LoVo (cell line): ENCODE measurements around the gene ADK.

Experiments
- DNase-seq: peaks from one replicate; pipeline ENCODE4 v3.0.0-alpha.2; 2016; ENCODE audit warnings: low spot score

ADK gene

GRCh38 chr10:74361678-74362077, 210.7 kb downstream of the ADK start:
- DNase-seq, result no peak

GRCh38 chr10:74363727-74364126, 212.7 kb downstream of the ADK start:
- DNase-seq, result no peak

GRCh38 chr10:74365109-74365508, 214.1 kb downstream of the ADK start:
- no peak for DNase-seq

- DNase-seq, result no peak
Observed at GRCh38 chr10:74371696-74372095, 220.7 kb downstream of the ADK start.

GRCh38 chr10:74373059-74373458, 222.0 kb downstream of the ADK start:
- no peak for DNase-seq

- no peak for DNase-seq
Observed at GRCh38 chr10:74377476-74377875, 226.5 kb downstream of the ADK start.

GRCh38 chr10:74379474-74379873, 228.5 kb downstream of the ADK start:
- no peak for DNase-seq

- DNase-seq, result no peak
Observed at GRCh38 chr10:74380795-74381194, 229.8 kb downstream of the ADK start.

GRCh38 chr10:74381291-74381853, 230.4 kb downstream of the ADK start:
- no peak for DNase-seq

GRCh38 chr10:74382663-74383062, 231.6 kb downstream of the ADK start:
- DNase-seq, result no peak

GRCh38 chr10:74383642-74384041, 232.6 kb downstream of the ADK start:
- DNase-seq, result no peak

GRCh38 chr10:74384615-74385183, 233.7 kb downstream of the ADK start:
- no peak for DNase-seq

- DNase-seq, result no peak
Observed at GRCh38 chr10:74388801-74389200, 237.8 kb downstream of the ADK start.

GRCh38 chr10:74391786-74392185, 240.8 kb downstream of the ADK start:
- DNase-seq, result no peak

- DNase-seq, result no peak
Observed at GRCh38 chr10:74394416-74394969, 243.5 kb downstream of the ADK start.

GRCh38 chr10:74400186-74400585, 249.2 kb downstream of the ADK start:
- DNase-seq, result no peak

- no peak for DNase-seq
Observed at GRCh38 chr10:74406006-74406405, 255.0 kb downstream of the ADK start.

- no peak for DNase-seq
Observed at GRCh38 chr10:74415146-74415839, 264.3 kb downstream of the ADK start.

GRCh38 chr10:74417397-74417796, 266.4 kb downstream of the ADK start:
- no peak for DNase-seq

GRCh38 chr10:74418285-74418872, 267.4 kb downstream of the ADK start:
- DNase-seq, result no peak

GRCh38 chr10:74419491-74419951, 268.5 kb downstream of the ADK start:
- no peak for DNase-seq

- DNase-seq, result no peak
Observed at GRCh38 chr10:74419958-74420375, 268.9 kb downstream of the ADK start.

GRCh38 chr10:74424565-74424964, 273.5 kb downstream of the ADK start:
- no peak for DNase-seq
